Rectal smooth muscle tissue (tissue), 1 donor: Measurements from ENCODE around the gene MIB1.

Experiments used
- H3K27ac ChIP-seq: one replicate; pipeline ENCODE4 v1.7.0; 2013; ENCODE audit warnings: low read depth, low read length, inconsistent platforms
- H3K27me3 ChIP-seq: one replicate; pipeline ENCODE4 v1.7.0; 2013; ENCODE audit warnings: low read length; ENCODE audit not compliant: control insufficient read depth, insufficient read depth
- H3K36me3 ChIP-seq: one replicate; pipeline ENCODE4 v1.7.0; 2013; ENCODE audit warnings: low read length; ENCODE audit not compliant: control insufficient read depth, insufficient read depth
- H3K4me1 ChIP-seq: one replicate; pipeline ENCODE4 v1.7.0; 2013; ENCODE audit warnings: low read length; ENCODE audit not compliant: control insufficient read depth, insufficient read depth
- H3K4me3 ChIP-seq: one replicate; pipeline ENCODE4 v1.7.0; 2013; ENCODE audit warnings: low read length
- H3K9ac ChIP-seq: one replicate; pipeline ENCODE4 v1.7.0; 2013; ENCODE audit warnings: low read length

The MIB1 gene

DNA sequence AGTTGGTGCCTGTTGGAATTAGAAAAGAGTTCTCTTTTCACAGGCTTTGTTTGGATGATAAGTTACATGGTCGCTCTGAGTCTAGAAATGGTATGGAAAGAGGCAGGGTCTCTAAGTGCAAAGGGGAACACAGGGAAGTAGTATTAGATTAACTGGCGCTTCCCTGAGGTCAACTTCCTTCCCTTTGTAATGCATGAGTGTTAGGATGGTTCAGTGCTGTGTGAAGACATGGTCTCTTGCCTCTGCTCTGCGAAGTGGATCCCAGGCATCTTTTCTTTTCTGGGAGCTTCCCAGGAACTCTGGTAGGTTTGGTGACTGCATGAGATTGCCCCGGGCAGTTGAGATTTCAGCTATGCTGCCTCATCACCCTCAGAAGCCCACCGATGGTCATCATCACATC lies 170.3 kb downstream of the MIB1 start:
- no peak overlapping the region for H3K4me3 ChIP-seq
- H3K36me3 ChIP-seq = no peaks in the 10 kb centered on the region
- H3K4me1 ChIP-seq = no peaks in the 10 kb centered on the region
- no peak overlapping the region for H3K27ac ChIP-seq
- no peaks in the 10 kb centered on the region for H3K27me3 ChIP-seq
- H3K9ac ChIP-seq = no peak overlapping the region

DNA sequence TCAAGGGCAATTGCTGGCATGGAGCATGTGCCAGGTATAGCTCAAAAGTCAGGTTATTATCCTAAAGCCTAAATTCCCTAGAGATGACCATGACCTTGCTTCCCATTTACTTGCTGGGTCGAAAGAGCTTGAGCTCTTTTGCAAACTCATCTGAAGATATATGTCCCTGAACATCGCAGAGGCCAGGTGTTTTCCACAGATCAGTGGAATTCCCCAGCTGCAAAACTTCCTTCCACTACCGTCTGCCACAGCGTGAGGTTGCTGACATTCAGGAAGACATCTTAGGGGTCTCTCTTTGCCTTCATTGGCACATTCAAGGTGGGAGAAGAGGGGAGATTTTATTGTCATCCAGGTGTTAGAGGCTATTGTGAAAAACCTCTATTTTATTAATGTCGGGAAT lies 171.0 kb downstream of the MIB1 start:
- Histone ChIP-seq H3K4me1 (no peaks in the 10 kb centered on the region), H3K36me3 (no peaks in the 10 kb centered on the region), H3K27me3 (no peaks in the 10 kb centered on the region), H3K4me3 (no peak overlapping the region), H3K9ac (no peak overlapping the region), H3K27ac (no peak overlapping the region)

DNA sequence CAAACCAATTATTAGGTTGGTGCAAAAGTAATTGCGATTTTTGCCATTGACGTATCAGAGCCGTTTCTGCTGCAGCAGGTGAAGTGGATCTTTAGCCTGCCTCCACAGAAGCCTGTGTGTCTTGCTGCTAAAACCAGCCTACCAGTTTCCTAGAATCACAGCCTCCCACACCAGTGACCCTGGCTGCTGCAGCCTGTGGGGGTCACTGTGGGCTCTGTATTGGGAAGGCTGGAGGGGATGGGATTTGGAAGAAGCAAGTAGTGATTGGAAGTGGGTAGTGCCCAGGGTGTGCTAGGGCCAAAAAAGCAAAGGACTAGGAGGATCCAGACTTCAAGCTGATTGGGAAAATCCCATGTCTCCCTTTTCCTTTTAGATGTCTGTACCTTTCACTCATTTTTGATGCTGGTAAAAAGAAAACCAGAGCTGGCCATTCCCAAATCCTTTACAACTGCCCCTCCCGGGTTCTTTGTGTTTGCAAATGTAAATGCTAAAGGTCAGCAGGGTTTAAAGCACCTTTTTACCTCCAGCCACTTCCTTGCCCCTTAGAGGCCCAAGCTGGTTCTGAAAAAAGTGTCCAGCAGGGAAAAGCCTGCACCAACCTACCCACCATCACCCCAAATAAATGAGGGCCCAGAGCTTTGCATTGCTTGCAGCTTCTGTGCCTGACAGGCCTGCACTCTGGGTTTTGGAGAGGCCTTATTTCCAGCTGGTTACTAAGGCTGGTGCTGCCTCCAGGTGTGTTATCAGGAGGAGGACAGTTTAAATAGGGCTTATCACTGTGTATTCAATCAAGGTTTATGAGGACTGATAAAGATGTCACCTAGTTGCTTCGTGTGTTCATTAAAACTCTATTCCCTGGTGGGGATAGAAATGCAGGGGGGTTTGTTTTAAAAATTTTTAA lies 172.0 kb downstream of the MIB1 start:
- Histone ChIP-seq H3K27me3 (no peaks in the 10 kb centered on the region), H3K9ac (no peak overlapping the region), H3K27ac (no peak overlapping the region), H3K4me1 (no peaks in the 10 kb centered on the region), H3K4me3 (no peak overlapping the region), H3K36me3 (no peaks in the 10 kb centered on the region)

DNA sequence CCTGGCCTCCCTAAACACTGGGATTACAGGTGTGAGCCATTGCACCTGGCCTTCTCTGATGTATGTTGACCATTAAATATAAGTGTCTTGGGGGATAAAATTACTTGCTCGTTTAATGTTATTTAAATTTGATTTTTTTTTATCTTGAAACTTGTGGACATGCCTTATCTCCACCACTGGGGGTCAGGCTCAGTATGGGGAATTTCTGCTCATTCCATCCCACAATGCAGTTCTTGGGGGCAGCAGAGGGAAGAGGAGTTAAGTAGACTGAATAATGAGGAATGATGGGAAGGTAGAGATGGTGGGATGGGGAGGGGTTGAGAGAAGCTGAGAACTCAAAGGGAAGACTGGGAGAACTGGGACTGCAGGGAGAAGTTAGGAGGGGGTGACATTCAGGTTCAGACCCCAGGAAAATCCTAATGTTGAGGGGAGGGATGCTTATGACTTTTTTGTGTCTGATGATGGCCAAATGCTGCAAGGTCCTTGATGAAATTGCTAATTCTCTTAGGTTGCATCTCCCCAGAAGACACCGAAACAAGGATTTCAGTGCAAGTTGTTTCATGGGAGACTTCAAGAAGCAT lies 174.2 kb downstream of the MIB1 start:
- H3K9ac ChIP-seq = no peak overlapping the region
- no peaks in the 10 kb centered on the region for H3K36me3 ChIP-seq
- H3K27me3 ChIP-seq = no peaks in the 10 kb centered on the region
- H3K4me3 ChIP-seq = no peak overlapping the region
- no peaks in the 10 kb centered on the region for H3K4me1 ChIP-seq
- H3K27ac ChIP-seq = no peak overlapping the region

DNA sequence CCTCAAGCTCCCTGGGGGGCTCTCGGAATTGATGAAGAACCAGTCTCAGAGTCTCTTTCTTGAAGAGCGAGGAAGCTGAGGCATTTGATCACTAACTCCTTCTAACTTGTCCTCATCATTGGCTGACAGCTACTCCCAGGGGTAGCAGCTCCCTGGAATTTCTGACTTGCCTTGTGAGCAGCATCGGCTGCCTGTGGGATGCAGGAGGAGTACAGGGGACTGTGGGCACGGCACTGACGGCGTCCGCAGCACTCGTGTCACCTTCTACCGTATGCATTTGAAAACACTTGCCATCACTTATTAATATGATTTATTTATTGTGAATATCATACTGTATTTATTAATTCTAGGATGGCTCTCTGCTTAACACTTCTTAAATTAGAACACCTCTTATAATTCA lies 175.0 kb downstream of the MIB1 start:
- no peaks in the 10 kb centered on the region for H3K27me3 ChIP-seq
- H3K4me3 ChIP-seq = no peak overlapping the region
- H3K4me1 ChIP-seq = no peaks in the 10 kb centered on the region
- no peak overlapping the region for H3K9ac ChIP-seq
- no peaks in the 10 kb centered on the region for H3K36me3 ChIP-seq
- no peak overlapping the region for H3K27ac ChIP-seq

DNA sequence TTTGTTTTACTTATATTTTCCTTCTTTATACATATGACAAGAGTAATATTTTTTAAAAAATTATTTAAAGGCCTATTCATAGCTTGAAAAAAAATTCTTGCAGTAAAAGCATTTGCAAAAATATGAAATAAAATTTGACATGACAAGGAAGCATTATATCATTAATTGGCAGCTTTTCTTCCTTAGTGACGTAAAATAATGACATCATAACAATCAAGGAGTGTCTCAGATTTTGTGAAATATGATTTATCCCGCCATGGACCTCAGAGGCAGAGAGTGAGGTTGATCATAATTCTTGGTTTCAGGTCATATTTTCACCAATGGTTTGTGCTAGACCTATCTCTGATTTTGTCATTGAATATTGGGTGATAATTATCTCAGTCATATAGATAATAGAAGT lies 176.0 kb downstream of the MIB1 start:
- H3K27me3 ChIP-seq = no peaks in the 10 kb centered on the region
- no peaks in the 10 kb centered on the region for H3K4me1 ChIP-seq
- no peak overlapping the region for H3K27ac ChIP-seq
- H3K36me3 ChIP-seq = no peaks in the 10 kb centered on the region
- no peak overlapping the region for H3K9ac ChIP-seq
- H3K4me3 ChIP-seq = no peak overlapping the region

DNA sequence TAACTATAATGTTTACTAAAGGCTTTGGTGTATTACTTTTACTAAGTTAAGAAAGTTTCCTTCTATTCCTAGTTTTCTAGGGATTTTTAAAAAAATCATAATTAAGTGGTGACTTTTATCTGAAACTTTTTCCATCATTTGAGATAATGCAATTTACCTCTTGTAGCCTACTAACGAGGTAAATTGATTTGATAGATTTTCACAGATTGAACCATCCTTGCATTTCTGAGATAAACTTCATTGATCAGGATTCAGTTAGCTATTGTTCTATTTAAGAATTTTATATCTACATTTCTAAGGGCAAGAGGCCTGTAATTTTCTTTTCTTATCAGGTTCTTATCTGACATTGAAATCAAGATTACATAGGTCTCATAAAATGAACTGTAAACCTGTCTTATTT lies 178.1 kb downstream of the MIB1 start:
- H3K9ac ChIP-seq = no peak overlapping the region
- no peaks in the 10 kb centered on the region for H3K36me3 ChIP-seq
- no peaks in the 10 kb centered on the region for H3K27me3 ChIP-seq
- no peaks in the 10 kb centered on the region for H3K4me1 ChIP-seq
- H3K27ac ChIP-seq = no peak overlapping the region
- no peak overlapping the region for H3K4me3 ChIP-seq
